Psoas muscle (tissue), 8 donors: ENCODE measurements around the gene KCNJ5. TPM values are rescaled to one million over a fixed set of nuclear protein-coding genes. Genes with fewer than 3 reads are reported as not detected.

Source experiments
- ATAC-seq, 4 donors: fragments of 200-7000 bp; cut with Tn5 transposase; one replicate each; pipeline ENCODE4 v1.9.1; 2020; ENCODE audit warnings: moderate library complexity in 3 of 4, mild to moderate bottlenecking in 2 of 4
- DNase-seq, 2 donors: peaks; one replicate each; pipeline ENCODE4 v3.0.0-alpha.2; 2020
- H3K27ac ChIP-seq: fragments of 200-600 bp; one replicate; pipeline ENCODE4 v1.8.0; 2022
- H3K27me3 ChIP-seq, 3 donors: fragments of 200-600 bp in 1 of 3; one replicate each; pipeline versions ENCODE4 v1.6.1 to v1.8.0; 2013 to 2022; ENCODE audit warnings: low read length in 2 of 3, mild to moderate bottlenecking in 2 of 3, moderate library complexity in 1 of 3; ENCODE audit not compliant: insufficient read depth in 3 of 3
- H3K36me3 ChIP-seq, 2 donors: fragments of 200-600 bp in 1 of 2; one replicate each; pipeline versions ENCODE4 v1.6.1 to v1.8.0; 2013 to 2022; ENCODE audit warnings: low read depth in 1 of 2, mild to moderate bottlenecking in 1 of 2, moderate library complexity in 1 of 2; ENCODE audit not compliant: insufficient read depth in 1 of 2
- H3K4me1 ChIP-seq: fragments of 200-600 bp; one replicate; pipeline ENCODE4 v1.8.0; 2022
- H3K4me3 ChIP-seq: fragments of 200-600 bp; one replicate; pipeline ENCODE4 v1.8.0; 2022; ENCODE audit warnings: mild to moderate bottlenecking
- H3K9me3 ChIP-seq: fragments of 200-600 bp; one replicate; pipeline ENCODE4 v1.8.0; 2022
- CTCF ChIP-seq: fragments of 200-600 bp; IDR thresholded peaks from one replicate; pipeline ENCODE4 v1.8.0; 2022; ENCODE audit warnings: antibody characterized with exemption
- WGBS, 3 donors: extraction: QIAGEN DNeasy Blood & Tissue Kit; methylation state at CpG; one replicate each; pipeline versions ENCODE4 v1.1.6 to v1.1.7; 2013; 5-methylcytosine and 5-hydroxymethylcytosine counted together
- intact Hi-C, 2 donors: fragments of 100-400 bp; cut with DNase I; formaldehyde crosslinking; loops; one replicate each; pipeline versions ENCODE4 v1.11.0 to v1.14.2; 2022
- polyA plus RNA-seq, 3 donors: library from polyadenylated mRNA; stranded (reverse); fragments of 200-250 nt; gene quantifications; one replicate each; pipeline ENCODE4 v1.2.3, GENCODE V29; 2013
- total RNA-seq, 4 donors: library from RNA; stranded (reverse); fragmentation: NEBNext Ultra II Directional in 2 of 4; extraction: Animal tissue kit (Norgen Biotek cat#: 25700) in 2 of 4; gene quantifications; one replicate each; pipeline versions ENCODE4 v1.2.1 to v1.2.4, GENCODE V29; 2021 to 2023
- donor health status: healthy with polysubstance abuse.
- donor health status: DM: no; HTN: no; CAD: no; lungs with moderate emphysema.
- donor health status: Bipolar disorder and iron deficiency.
- donor health status: healthy.
- donor health status: DM: yes; HTN: yes; CAD: no.
- donor health status: DM: no; HTN: no; CAD: no.
- donor health status: DM: no; HTN: no; CAD: no.
- donor health status: DM: yes; HTN: yes; CAD: no.

KCNJ5 gene
- total and polyA plus RNA-seq, 7 donors: 0.01 to 0.46 (median 0.24) TPM

- Histone ChIP-seq H3K27me3 (peaks cover 0 to 12% (median 2%) of the 10 kb centered on the region in 3 donors), H3K27ac (no peak overlapping the region), H3K4me3 (no peak overlapping the region), H3K9me3 (no peaks in the 10 kb centered on the region), H3K36me3 (no peaks in the 10 kb centered on the region), H3K4me1 (no peaks in the 10 kb centered on the region)
- no peak for ATAC-seq
- no peak for DNase-seq
- 84 to 90% (median 84%) methylated on average over 17 to 18 of the region's 18 CpGs for WGBS, 3 donors
- no peak for TF ChIP-seq CTCF
- intact Hi-C loops: no loop called here
Observed at GRCh38 chr11:128914216-128915148, 23.3 kb downstream of the KCNJ5 start.

- peaks cover 0 to 12% (median 2%) of the 10 kb centered on the region in 3 donors for H3K27me3 ChIP-seq
- DNase-seq (no peak), ATAC-seq (no peak)
- no peak for TF ChIP-seq CTCF
- H3K9me3 ChIP-seq: no peaks in the 10 kb centered on the region
- 38 to 52% (median 39%) methylated on average over 6 of the region's 6 CpGs for WGBS, 3 donors
- no peaks in the 10 kb centered on the region for H3K36me3 ChIP-seq
- H3K4me3 ChIP-seq: no peak overlapping the region
- intact Hi-C loops: no loop called here
- no peaks in the 10 kb centered on the region for H3K4me1 ChIP-seq
- H3K27ac ChIP-seq: no peak overlapping the region
Observed at GRCh38 chr11:128915149-128915521, 24.0 kb downstream of the KCNJ5 start.

GRCh38 chr11:128916037-128916572, 24.9 kb downstream of the KCNJ5 start:
- no peak overlapping the region for H3K27ac ChIP-seq
- intact Hi-C loops: loop anchor here in 1 of 2 donors (2.0 kb wide), 1 partner anchor 51 kb away; no protein-coding TSS in a partner anchor
- DNase-seq (no peak), ATAC-seq (no peak)
- H3K36me3 ChIP-seq: no peaks in the 10 kb centered on the region
- 68 to 82% (median 78%) methylated on average over 3 of the region's 3 CpGs for WGBS, 3 donors
- H3K27me3 ChIP-seq: peaks cover 0 to 10% (median 5%) of the 10 kb centered on the region in 3 donors
- no peak overlapping the region for H3K4me3 ChIP-seq
- no peaks in the 10 kb centered on the region for H3K4me1 ChIP-seq
- no peaks in the 10 kb centered on the region for H3K9me3 ChIP-seq
- TF ChIP-seq CTCF: no peak

- intact Hi-C loops: loop anchor here in 1 of 2 donors (2.0 kb wide), 1 partner anchor 50 kb away; no protein-coding TSS in a partner anchor
- Histone ChIP-seq H3K27ac (no peak overlapping the region), H3K27me3 (peaks cover 0 to 6% (median 5%) of the 10 kb centered on the region in 3 donors), H3K9me3 (no peaks in the 10 kb centered on the region), H3K4me3 (no peak overlapping the region), H3K4me1 (no peaks in the 10 kb centered on the region), H3K36me3 (no peaks in the 10 kb centered on the region)
- ATAC-seq (no peak), DNase-seq (no peak)
- TF ChIP-seq CTCF: no peak
- 82 to 86% (median 84%) methylated on average over 2 of the region's 2 CpGs for WGBS, 3 donors
Observed at GRCh38 chr11:128916681-128917080, 25.5 kb downstream of the KCNJ5 start.
